Aorta (tissue), 5 donors: Measurements from ENCODE around the gene ACAP2. TPM values are rescaled to one million over a fixed set of nuclear protein-coding genes. Genes with fewer than 3 reads are reported as not detected.
"Not testable (repeated sequence)": the region's sequence is repeated elsewhere in the genome, so short reads cannot be mapped to it uniquely, and the experiment has no call there.

Experiments used
- ATAC-seq: fragments of 200-7000 bp; cut with Tn5 transposase; one replicate; pipeline ENCODE4 v1.9.1; 2022; ENCODE audit warnings: moderate library complexity; ENCODE audit not compliant: low FRiP score
- DNase-seq, 2 donors: peaks; one replicate each; pipeline ENCODE4 v3.0.0-alpha.2; 2020
- H3K27ac ChIP-seq, 2 donors: one replicate each; pipeline ENCODE4 v1.5.1; 2013; ENCODE audit warnings: low read length in 2 of 2, mild to moderate bottlenecking in 2 of 2, moderate library complexity in 2 of 2, control low read depth in 1 of 2, inconsistent platforms in 1 of 2, low read depth in 1 of 2
- H3K27me3 ChIP-seq, 2 donors: one replicate each; pipeline ENCODE4 v1.6.1; 2013; ENCODE audit warnings: control low read depth in 1 of 2, low read length in 1 of 2, mild to moderate bottlenecking in 1 of 2, moderate library complexity in 1 of 2; ENCODE audit not compliant: insufficient read depth in 2 of 2, control insufficient read depth in 1 of 2
- H3K36me3 ChIP-seq, 2 donors: one replicate each; pipeline ENCODE4 v1.6.1; 2013; ENCODE audit warnings: control low read depth in 1 of 2, low read length in 1 of 2, mild to moderate bottlenecking in 1 of 2; ENCODE audit not compliant: insufficient read depth in 2 of 2, control insufficient read depth in 1 of 2
- H3K4me1 ChIP-seq, 2 donors: one replicate each; pipeline ENCODE4 v1.6.1; 2013; ENCODE audit warnings: low read length in 2 of 2, control low read depth in 1 of 2, mild to moderate bottlenecking in 1 of 2, moderate library complexity in 1 of 2; ENCODE audit not compliant: insufficient read depth in 2 of 2, control insufficient read depth in 1 of 2
- H3K4me3 ChIP-seq, 2 donors: one replicate each; pipeline ENCODE4 v1.5.1; 2013; ENCODE audit warnings: low read length in 2 of 2, control low read depth in 1 of 2, mild to moderate bottlenecking in 1 of 2
- H3K9me3 ChIP-seq: one replicate; pipeline ENCODE4 v1.6.1; 2013; ENCODE audit warnings: mild to moderate bottlenecking, low read length; ENCODE audit not compliant: control insufficient read depth
- WGBS, 2 donors: extraction: QIAGEN DNeasy Blood & Tissue Kit; methylation state at CpG; one replicate each; pipeline ENCODE4 v1.1.7; 2013; 5-methylcytosine and 5-hydroxymethylcytosine counted together
- intact Hi-C, 2 donors: fragments of 100-400 bp; cut with DNase I; formaldehyde crosslinking; loops; one replicate each; pipeline versions ENCODE4 v1.14.2 to v1.15.0; 2022
- long read RNA-seq, 2 donors: library from polyadenylated mRNA; unstranded; transcript quantifications; one replicate each; pipeline ENCODE4 v2.0.0, GENCODE V29; 2020 to 2021
- polyA plus RNA-seq, 2 donors: library from polyadenylated mRNA; stranded (reverse); fragments of 200-250 nt; gene quantifications; one replicate each; pipeline ENCODE4 v1.2.3, GENCODE V29; 2013
- total RNA-seq, 2 donors: library from RNA; stranded (reverse); fragmentation: NEBNext Ultra II Directional; extraction: Animal tissue kit (Norgen Biotek cat#: 25700); gene quantifications; one replicate each; pipeline ENCODE4 v1.2.1, GENCODE V29; 2021
- donor health status: healthy with polysubstance abuse.
- donor health status: Bipolar disorder and iron deficiency.
- donor health status: DM: no; HTN: no; CAD: no.
- donor health status: DM: no; HTN: no; CAD: no.
- donor health status: DM: yes; HTN: yes; CAD: no.

Gene ACAP2
- total RNA-seq = 10 to 100 TPM; 38.7 to 70.3 TPM
- 1 to 10 TPM; 6.5 to 9.9 TPM for polyA plus RNA-seq
- long read RNA-seq, donor 1, full-length matches to known transcripts = 1 of 29 reads
- long read RNA-seq, donor 1, partial matches to known transcripts = 15 of 29 reads
- long read RNA-seq, donor 1, other reads (novel, unspliced or antisense) = 13 of 29 reads
- long read RNA-seq, donor 2, full-length matches to known transcripts = 2 of 36 reads
- long read RNA-seq, donor 2, partial matches to known transcripts = 13 of 36 reads
- long read RNA-seq, donor 2, other reads (novel, unspliced or antisense) = 21 of 36 reads

- ATAC-seq (peak; percentile 100), DNase-seq (peak; percentile 100)
- WGBS, 2 donors = 0% methylated on average over 87 to 106 of the region's 106 CpGs
- Histone ChIP-seq H3K4me1 (no peaks in the 10 kb centered on the region), H3K27ac (peak within 1 kb of the TSS in 1 of 2 donors; percentile 72), H3K27me3 (no peaks in the 10 kb centered on the region), H3K4me3 (peak within 1 kb of the TSS; percentile 70 to 94), H3K9me3 (no peaks in the 10 kb centered on the region), H3K36me3 (no peaks in the 10 kb centered on the region)
- intact Hi-C loops = loop anchor here (5.0 to 10.0 kb wide), 2 partner anchors 100 to 168 kb away; partner anchors contain the start of genes PPP1R2 (in 1 of the 2) and XXYLT1 (in 1 of the 2)
Observed at GRCh38 chr3:195442573-195443390, at the start of gene ACAP2. ACAP2 (minus strand) TSS chr3:195443020; CDS start chr3:195442847, 173 bp downstream.

- ATAC-seq = no peak
- no peak for DNase-seq
- Histone ChIP-seq H3K4me1 (peaks cover 0 to 5% of the 10 kb centered on the region in 2 donors), H3K27ac (no peak overlapping the region), H3K4me3 (no peak overlapping the region), H3K36me3 (no peaks in the 10 kb centered on the region), H3K9me3 (no peaks in the 10 kb centered on the region), H3K27me3 (no peaks in the 10 kb centered on the region)
- intact Hi-C loops = no loop called here
- 89 to 93% methylated on average over 3 of the region's 3 CpGs for WGBS, 2 donors
Observed at GRCh38 chr3:195475614-195476013, 32.8 kb upstream of the ACAP2 start.

- H3K4me1 ChIP-seq, H3K27ac ChIP-seq, H3K27me3 ChIP-seq, H3K36me3 ChIP-seq, DNase-seq, ATAC-seq, H3K4me3 ChIP-seq, intact Hi-C loops, H3K9me3 ChIP-seq: not testable (repeated sequence)
- 85 to 91% methylated on average over 8 of the region's 8 CpGs for WGBS, 2 donors
Observed at GRCh38 chr3:195475116-195475515, 32.3 kb upstream of the ACAP2 start.

GRCh38 chr3:195468841-195469240, 26.0 kb upstream of the ACAP2 start:
- ATAC-seq (no peak), DNase-seq (no peak)
- intact Hi-C loops = no loop called here
- H3K4me1 ChIP-seq = peaks cover 2 to 5% of the 10 kb centered on the region in 2 donors
- no peaks in the 10 kb centered on the region for H3K27me3 ChIP-seq
- H3K9me3 ChIP-seq = no peaks in the 10 kb centered on the region
- H3K27ac ChIP-seq = no peak overlapping the region
- no peak overlapping the region for H3K4me3 ChIP-seq
- no peaks in the 10 kb centered on the region for H3K36me3 ChIP-seq
- WGBS, 2 donors = 93 to 95% methylated on average over 4 of the region's 4 CpGs

- no peaks in the 10 kb centered on the region for H3K36me3 ChIP-seq
Observed at GRCh38 chr3:195468391-195468776, 25.6 kb upstream of the ACAP2 start.

GRCh38 chr3:195467641-195468390, 25.0 kb upstream of the ACAP2 start:
- Histone ChIP-seq H3K36me3 (no peaks in the 10 kb centered on the region), H3K9me3 (no peaks in the 10 kb centered on the region), H3K27me3 (no peaks in the 10 kb centered on the region), H3K4me1 (peaks cover 2 to 5% of the 10 kb centered on the region in 2 donors), H3K27ac (no peak overlapping the region), H3K4me3 (no peak overlapping the region)
- DNase-seq = no peak
- intact Hi-C loops = no loop called here
- ATAC-seq = no peak
- 92 to 93% methylated on average over 5 of the region's 5 CpGs for WGBS, 2 donors

More at GRCh38 chr3:195468391-195468776, 25.6 kb upstream of the ACAP2 start:
- ATAC-seq (no peak), DNase-seq (no peak)
- H3K9me3 ChIP-seq = no peaks in the 10 kb centered on the region
- no peaks in the 10 kb centered on the region for H3K27me3 ChIP-seq
- H3K4me3 ChIP-seq = no peak overlapping the region
- H3K4me1 ChIP-seq = peaks cover 2 to 5% of the 10 kb centered on the region in 2 donors
- WGBS, 2 donors = 84 to 89% methylated on average over 4 of the region's 4 CpGs
- no peak overlapping the region for H3K27ac ChIP-seq
- intact Hi-C loops = no loop called here

GRCh38 chr3:195466251-195466650, 23.4 kb upstream of the ACAP2 start:
- intact Hi-C loops = no loop called here
- no peaks in the 10 kb centered on the region for H3K36me3 ChIP-seq
- 54 to 61% methylated on average over 4 of the region's 4 CpGs for WGBS, 2 donors

GRCh38 chr3:195462922-195463321, 20.1 kb upstream of the ACAP2 start:
- WGBS, 2 donors = 91 to 93% methylated on average over 6 of the region's 6 CpGs
- H3K9me3 ChIP-seq, H3K27ac ChIP-seq, H3K27me3 ChIP-seq, H3K36me3 ChIP-seq, H3K4me3 ChIP-seq, H3K4me1 ChIP-seq, intact Hi-C loops, ATAC-seq, DNase-seq: not testable (repeated sequence)

More at GRCh38 chr3:195466251-195466650, 23.4 kb upstream of the ACAP2 start:
- Histone ChIP-seq H3K4me1 (peaks cover 0 to 2% of the 10 kb centered on the region in 2 donors), H3K27me3 (no peaks in the 10 kb centered on the region), H3K9me3 (no peaks in the 10 kb centered on the region), H3K27ac (no peak overlapping the region), H3K4me3 (no peak overlapping the region)
- ATAC-seq (no peak), DNase-seq (no peak)
